ENCODE results near the gene RNF6. TPM values are rescaled to one million over a fixed set of nuclear protein-coding genes. Genes with fewer than 3 reads are reported as not detected.

RNF6 gene
- total RNA-seq, 1 donor from 2014 or later, result 19.7 TPM

- no peak for DNase-seq (ENCODE audit: low read depth)
- no peak overlapping the region for H3K4me3 ChIP-seq (ENCODE audit: low read depth, low read length)
- no peak for TF ChIP-seq CTCF (conservative IDR thresholded peaks at IDR 0.05; ENCODE audit: low read depth, low read length)
Observed at GRCh38 chr13:26168835-26169234, 53.3 kb downstream of the RNF6 start.

- no peak overlapping the region for H3K4me3 ChIP-seq (ENCODE audit: low read depth, low read length)
- TF ChIP-seq CTCF (conservative IDR thresholded peaks at IDR 0.05; ENCODE audit: low read depth, low read length), result no peak
- DNase-seq (ENCODE audit: low read depth), result no peak
Observed at GRCh38 chr13:26168237-26168814, 53.8 kb downstream of the RNF6 start.

- H3K4me3 ChIP-seq (ENCODE audit: low read depth, low read length), result no peak overlapping the region
- TF ChIP-seq CTCF (conservative IDR thresholded peaks at IDR 0.05; ENCODE audit: low read depth, low read length), result no peak
- no peak for DNase-seq (ENCODE audit: low read depth)
Observed at GRCh38 chr13:26163812-26164211, 58.3 kb downstream of the RNF6 start.

Other genes with a start within 250 kb of the RNF6 start
- 159 and 170 TPM in 2 replicates for gene SHISA2, start 170.3 kb downstream of the RNF6 start, total RNA-seq
- gene CDK8, start 31.8 kb upstream of the RNF6 start, total RNA-seq, result 15.3 and 16.9 TPM in 2 replicates

Data from epithelial cell of proximal tubule (primary cell).